Ovary (tissue), 3 donors: ENCODE results near the gene ATP9A.

Source experiments
- EP300 ChIP-seq: sonication (generic); formaldehyde crosslinking; IDR thresholded peaks from one replicate; pipeline ENCODE4 v1.6.1; 2017; ENCODE audit warnings: antibody characterized with exemption
- TF ChIP-seq, protein P1 (sequence below), 3 donors: fragments of 450-650 bp in 2 of 3; fragments of 200-600 bp in 1 of 3; IDR thresholded peaks; one replicate each; pipeline versions ENCODE4 v1.5.1 to v1.8.0; 2016 to 2022; ENCODE audit warnings: antibody characterized with exemption in 3 of 3, mild to moderate bottlenecking in 1 of 3
- donor health status: DM: no; HTN: no; CAD: no.

DNA sequence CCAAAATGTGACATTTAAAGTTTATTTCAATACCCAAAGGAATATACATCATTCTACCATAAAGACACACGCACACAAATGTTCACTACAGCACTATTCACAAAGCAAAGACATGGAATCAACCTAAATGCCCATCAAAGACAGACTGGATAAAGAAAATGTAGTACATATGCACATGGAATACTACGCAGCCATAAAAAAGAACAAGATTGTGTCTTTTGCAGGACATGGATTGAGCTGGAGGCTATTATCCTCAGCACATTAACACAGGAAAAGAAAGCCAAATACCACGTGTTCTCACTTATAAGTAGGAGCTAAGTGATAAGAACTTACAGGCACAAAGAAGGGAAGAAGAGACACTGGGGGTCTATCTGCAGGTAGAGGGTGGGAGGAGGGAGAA is 22.4 kb downstream of the ATP9A start:
- TF ChIP-seq, protein P1, sequence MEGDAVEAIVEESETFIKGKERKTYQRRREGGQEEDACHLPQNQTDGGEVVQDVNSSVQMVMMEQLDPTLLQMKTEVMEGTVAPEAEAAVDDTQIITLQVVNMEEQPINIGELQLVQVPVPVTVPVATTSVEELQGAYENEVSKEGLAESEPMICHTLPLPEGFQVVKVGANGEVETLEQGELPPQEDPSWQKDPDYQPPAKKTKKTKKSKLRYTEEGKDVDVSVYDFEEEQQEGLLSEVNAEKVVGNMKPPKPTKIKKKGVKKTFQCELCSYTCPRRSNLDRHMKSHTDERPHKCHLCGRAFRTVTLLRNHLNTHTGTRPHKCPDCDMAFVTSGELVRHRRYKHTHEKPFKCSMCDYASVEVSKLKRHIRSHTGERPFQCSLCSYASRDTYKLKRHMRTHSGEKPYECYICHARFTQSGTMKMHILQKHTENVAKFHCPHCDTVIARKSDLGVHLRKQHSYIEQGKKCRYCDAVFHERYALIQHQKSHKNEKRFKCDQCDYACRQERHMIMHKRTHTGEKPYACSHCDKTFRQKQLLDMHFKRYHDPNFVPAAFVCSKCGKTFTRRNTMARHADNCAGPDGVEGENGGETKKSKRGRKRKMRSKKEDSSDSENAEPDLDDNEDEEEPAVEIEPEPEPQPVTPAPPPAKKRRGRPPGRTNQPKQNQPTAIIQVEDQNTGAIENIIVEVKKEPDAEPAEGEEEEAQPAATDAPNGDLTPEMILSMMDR (IDR thresholded peaks at IDR 0.05) = no peak
- no peak for TF ChIP-seq EP300
